K562 (cell line): Measurements from ENCODE around the gene KNTC1. TPM values are rescaled to one million over a fixed set of nuclear protein-coding genes. Genes with fewer than 3 reads are reported as not detected.

Source experiments
- AFF1 ChIP-seq, 2 experiments: fragments of 450-650 bp; IDR thresholded peaks; 2 replicates each; pipeline ENCODE4 v1.6.1; 2018; ENCODE audit warnings: mild to moderate bottlenecking in 2 of 2, low read depth in 1 of 2; ENCODE audit not compliant: partially characterized antibody in 2 of 2
- ATF3 ChIP-seq, 2 experiments: fragments of 450-650 bp in 1 of 2; sonication (generic) in 1 of 2; formaldehyde crosslinking in 1 of 2; IDR thresholded peaks in 1 of 2; conservative IDR thresholded peaks in 1 of 2; 2 replicates each; pipeline versions ENCODE4 v1.6.1 to v1.8.1; 2016 to 2023; ENCODE audit warnings: mild to moderate bottlenecking in 2 of 2, moderate library complexity in 2 of 2, inconsistent platforms in 1 of 2, missing genetic modification reagents in 1 of 2
- CREB1 ChIP-seq, 2 experiments: sonication (generic) in 1 of 2; formaldehyde crosslinking in 1 of 2; IDR thresholded peaks; 2 replicates each; pipeline versions ENCODE4 v1.6.1 to v1.8.0; 2012 to 2022; ENCODE audit warnings: inconsistent platforms in 1 of 2, mild to moderate bottlenecking in 1 of 2, missing genetic modification reagents in 1 of 2, moderate library complexity in 1 of 2
- FOXA3 ChIP-seq, 2 experiments: fragments of 450-650 bp in 1 of 2; sonication (generic) in 1 of 2; formaldehyde crosslinking; IDR thresholded peaks in 1 of 2; conservative IDR thresholded peaks in 1 of 2; 2 replicates each; pipeline versions ENCODE4 v1.4.0 to v1.8.0; 2020 to 2022; ENCODE audit warnings: mild to moderate bottlenecking in 2 of 2, missing genetic modification reagents in 1 of 2
- HDAC1 ChIP-seq, 2 experiments: fragments of 450-650 bp; IDR thresholded peaks; 2 replicates each; pipeline ENCODE4 v1.6.1; 2016 to 2017; ENCODE audit warnings: inconsistent platforms in 1 of 2, mild to moderate bottlenecking in 1 of 2, moderate library complexity in 1 of 2
- MEF2D ChIP-seq: conservative IDR thresholded peaks from 2 replicates; pipeline ENCODE4 v1.6.1; 2016; ENCODE audit warnings: low read depth, missing genetic modification characterization, missing compliant biosample characterization
- MYC ChIP-seq, 2 experiments: fragments of 250-450 bp in 1 of 2; sonication (Bioruptor Pico) in 1 of 2; IDR thresholded peaks; 2 replicates each; pipeline versions ENCODE4 v1.5.1 to v1.6.1; 2012 to 2021; ENCODE audit warnings: low read depth in 2 of 2, borderline replicate concordance in 1 of 2, improper control_type of control experiment in 1 of 2, low read length in 1 of 2, mild to moderate bottlenecking in 1 of 2, moderate library complexity in 1 of 2
- RCOR1 ChIP-seq, 2 experiments: IDR thresholded peaks; 2 replicates each; pipeline ENCODE4 v1.6.1; 2012; ENCODE audit warnings: low read depth in 2 of 2, low read length in 2 of 2, borderline replicate concordance in 1 of 2, improper control_type of control experiment in 1 of 2
- ZC3H4 ChIP-seq: sonication (generic); formaldehyde crosslinking; IDR thresholded peaks from 2 replicates; pipeline ENCODE4 v1.9.0; 2021; ENCODE audit warnings: missing genetic modification reagents, borderline replicate concordance
- ZNF232 ChIP-seq: sonication (generic); formaldehyde crosslinking; IDR thresholded peaks from 2 replicates; pipeline ENCODE4 v1.8.0; 2022; ENCODE audit warnings: mild to moderate bottlenecking, missing genetic modification reagents
- ZSCAN29 ChIP-seq: fragments of 450-650 bp; IDR thresholded peaks from 2 replicates; pipeline ENCODE4 v1.6.1; 2017
- polyA plus RNA-seq, 8 experiments: library from polyadenylated mRNA; depleted of rRNA in 4 of 8; stranded (reverse) in 5 of 8; unstranded in 3 of 8; fragments of >200 nt; fragmentation: Nextera tagmentation in 2 of 8; fragmentation: Illumina TruSeq in 1 of 8; extraction: Ambion mirVana in 2 of 8; extraction: Trizol in 1 of 8; gene quantifications; 2 replicates each; pipeline versions ENCODE4 v1.2.1 to v1.2.3, GENCODE V29; 2011 to 2014; ENCODE audit warnings: inconsistent platforms in 1 of 8, missing spikeins in 1 of 8
- total RNA-seq, 7 experiments: library from RNA; depleted of rRNA in 6 of 7; stranded (reverse); fragments of >200 nt in 6 of 7; fragmentation: Illumina TruSeq in 2 of 7; extraction: Trizol in 2 of 7; gene quantifications; 2 replicates each; pipeline versions ENCODE4 v1.2.1 to v1.2.3, GENCODE V29; 2011 to 2021; ENCODE audit warnings: low replicate concordance in 1 of 7
- TF ChIP-seq, protein P1 (sequence below): fragments of 450-650 bp; IDR thresholded peaks from 2 replicates; pipeline ENCODE4 v1.7.1; 2018; ENCODE audit warnings: mild to moderate bottlenecking, low read depth; ENCODE audit not compliant: partially characterized antibody
- TF ChIP-seq, protein P2 (sequence below): sonication (generic); formaldehyde crosslinking; IDR thresholded peaks from 2 replicates; pipeline ENCODE4 v1.9.0; 2022; ENCODE audit warnings: mild to moderate bottlenecking, missing genetic modification reagents
- TF ChIP-seq, protein P3 (sequence below): fragments of 450-650 bp; formaldehyde crosslinking; IDR thresholded peaks from 2 replicates; pipeline ENCODE4 v1.4.0; 2022; ENCODE audit warnings: mild to moderate bottlenecking, moderate library complexity

KNTC1 gene
- total and polyA plus RNA-seq, 9 of the 15 experiments (the other 6 are each of a cell fraction or from before 2014, with no cell fraction given): 38.9 to 135 (median 99.6) TPM

GRCh38 chr12:122499991-122500684 lies 26.9 kb upstream of the KNTC1 start (continued):
- peak; percentile 35 to 92; a peak in 3 of 4 replicates for TF ChIP-seq FOXA3 (CRISPR knock-in tag; conservative IDR thresholded peaks at IDR 0.05 in 1 of 2, IDR thresholded peaks at IDR 0.05 in 1 of 2)
- TF ChIP-seq AFF1 (IDR thresholded peaks at IDR 0.05; ENCODE audit: low read depth in 1 of 2, partially characterized antibody in 2 of 2): peak in 1 of 2 experiments; percentile 44
- TF ChIP-seq HDAC1 (IDR thresholded peaks at IDR 0.05): peak in 1 of 2 experiments; percentile 39; a peak in 1 of 4 replicates
- TF ChIP-seq, protein P1, sequence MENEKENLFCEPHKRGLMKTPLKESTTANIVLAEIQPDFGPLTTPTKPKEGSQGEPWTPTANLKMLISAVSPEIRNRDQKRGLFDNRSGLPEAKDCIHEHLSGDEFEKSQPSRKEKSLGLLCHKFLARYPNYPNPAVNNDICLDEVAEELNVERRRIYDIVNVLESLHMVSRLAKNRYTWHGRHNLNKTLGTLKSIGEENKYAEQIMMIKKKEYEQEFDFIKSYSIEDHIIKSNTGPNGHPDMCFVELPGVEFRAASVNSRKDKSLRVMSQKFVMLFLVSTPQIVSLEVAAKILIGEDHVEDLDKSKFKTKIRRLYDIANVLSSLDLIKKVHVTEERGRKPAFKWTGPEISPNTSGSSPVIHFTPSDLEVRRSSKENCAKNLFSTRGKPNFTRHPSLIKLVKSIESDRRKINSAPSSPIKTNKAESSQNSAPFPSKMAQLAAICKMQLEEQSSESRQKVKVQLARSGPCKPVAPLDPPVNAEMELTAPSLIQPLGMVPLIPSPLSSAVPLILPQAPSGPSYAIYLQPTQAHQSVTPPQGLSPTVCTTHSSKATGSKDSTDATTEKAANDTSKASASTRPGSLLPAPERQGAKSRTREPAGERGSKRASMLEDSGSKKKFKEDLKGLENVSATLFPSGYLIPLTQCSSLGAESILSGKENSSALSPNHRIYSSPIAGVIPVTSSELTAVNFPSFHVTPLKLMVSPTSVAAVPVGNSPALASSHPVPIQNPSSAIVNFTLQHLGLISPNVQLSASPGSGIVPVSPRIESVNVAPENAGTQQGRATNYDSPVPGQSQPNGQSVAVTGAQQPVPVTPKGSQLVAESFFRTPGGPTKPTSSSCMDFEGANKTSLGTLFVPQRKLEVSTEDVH: no peak
- peak; percentile 70; the same call in 1 of the 2 replicates for TF ChIP-seq CREB1 (IDR thresholded peaks at IDR 0.05)
- peak; percentile 16; the same call in 1 of the 2 replicates for TF ChIP-seq CREB1 (CRISPR knock-in tag; IDR thresholded peaks at IDR 0.05)
- peak; percentile 82; the same call in 1 of the 2 replicates for TF ChIP-seq ZC3H4 (CRISPR knock-in tag)
- TF ChIP-seq MEF2D (tag): no peak
- no peak for TF ChIP-seq ZNF232 (CRISPR knock-in tag)
- TF ChIP-seq MYC (IDR thresholded peaks at IDR 0.05; ENCODE audit: low read depth, low read length): peak; percentile 63
- TF ChIP-seq MYC (CRISPR knock-in tag; IDR thresholded peaks at IDR 0.05; ENCODE audit: borderline replicate concordance, low read depth): no peak
- peak; percentile 95 for TF ChIP-seq ATF3 (IDR thresholded peaks at IDR 0.05)
- no peak for TF ChIP-seq ATF3 (CRISPR knock-in tag; conservative IDR thresholded peaks at IDR 0.05)
- 0 out of 4 replicates have a peak, but pooled peaks of 1 of the 2 experiments have one; percentile 3 for TF ChIP-seq RCOR1 (IDR thresholded peaks at IDR 0.05; ENCODE audit: borderline replicate concordance in 1 of 2, low read depth in 2 of 2, low read length in 2 of 2)
- peak; percentile 97 for TF ChIP-seq ZSCAN29
- TF ChIP-seq, protein P2, sequence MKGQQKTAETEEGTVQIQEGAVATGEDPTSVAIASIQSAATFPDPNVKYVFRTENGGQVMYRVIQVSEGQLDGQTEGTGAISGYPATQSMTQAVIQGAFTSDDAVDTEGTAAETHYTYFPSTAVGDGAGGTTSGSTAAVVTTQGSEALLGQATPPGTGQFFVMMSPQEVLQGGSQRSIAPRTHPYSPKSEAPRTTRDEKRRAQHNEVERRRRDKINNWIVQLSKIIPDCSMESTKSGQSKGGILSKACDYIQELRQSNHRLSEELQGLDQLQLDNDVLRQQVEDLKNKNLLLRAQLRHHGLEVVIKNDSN (CRISPR knock-in tag): peak; percentile 49
- TF ChIP-seq, protein P3, sequence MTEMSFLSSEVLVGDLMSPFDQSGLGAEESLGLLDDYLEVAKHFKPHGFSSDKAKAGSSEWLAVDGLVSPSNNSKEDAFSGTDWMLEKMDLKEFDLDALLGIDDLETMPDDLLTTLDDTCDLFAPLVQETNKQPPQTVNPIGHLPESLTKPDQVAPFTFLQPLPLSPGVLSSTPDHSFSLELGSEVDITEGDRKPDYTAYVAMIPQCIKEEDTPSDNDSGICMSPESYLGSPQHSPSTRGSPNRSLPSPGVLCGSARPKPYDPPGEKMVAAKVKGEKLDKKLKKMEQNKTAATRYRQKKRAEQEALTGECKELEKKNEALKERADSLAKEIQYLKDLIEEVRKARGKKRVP (CRISPR knock-in tag): peak; percentile 71; the same call in 1 of the 2 replicates
